A673 (cell line): ENCODE measurements around the gene MTO1. TPM values are rescaled to one million over a fixed set of nuclear protein-coding genes. Genes with fewer than 3 reads are reported as not detected.

ENCODE experiments used
- BruUV-seq: library from RNA; stranded (reverse); fragments of 400-500 nt; replicated peaks from 2 replicates; lab custom pipeline; 2021; lab: Mats Ljungman, UMichigan
- CTCF ChIA-PET: fragments of 300-600 bp; sonication (Branson Sonifier 250); formaldehyde crosslinking; loops from one replicate; lab custom pipeline; 2022; ENCODE audit warnings: antibody characterized with exemption; lab: Charles Lee
- POLR2A ChIA-PET: fragments of 300-600 bp; sonication (Branson Sonifier 250); formaldehyde crosslinking; loops from one replicate; lab custom pipeline; 2022; ENCODE audit warnings: antibody characterized with exemption; ENCODE audit not compliant: low non-redundant PET; lab: Charles Lee
- DNase-seq: peaks from one replicate; pipeline ENCODE4 v3.0.0-alpha.2; 2015; ENCODE audit warnings: low spot score
- H3K27ac ChIP-seq: fragments of 200-600 bp; sonication (generic); 2 replicates; pipeline ENCODE4 v1.5.1; 2016; ENCODE audit warnings: mixed run types, low read depth, mild to moderate bottlenecking, mixed read lengths, antibody characterized with exemption, low read length; ENCODE audit not compliant: poor library complexity, severe bottlenecking
- H3K27me3 ChIP-seq: fragments of 200-600 bp; sonication (generic); replicated peaks from 2 replicates; pipeline ENCODE4 v1.6.1; 2017; ENCODE audit warnings: mixed run types, low read depth, mild to moderate bottlenecking, mixed read lengths, antibody characterized with exemption, low read length; ENCODE audit not compliant: insufficient read depth, poor library complexity
- H3K36me3 ChIP-seq: fragments of 200-600 bp; sonication (generic); 2 replicates; pipeline ENCODE4 v1.6.1; 2016; ENCODE audit warnings: mixed run types, mild to moderate bottlenecking, mixed read lengths, antibody characterized with exemption, low read length; ENCODE audit not compliant: insufficient read depth, poor library complexity, severe bottlenecking
- H3K4me1 ChIP-seq: fragments of 200-600 bp; sonication (generic); 2 replicates; pipeline ENCODE4 v1.6.1; 2017; ENCODE audit warnings: mixed run types, mild to moderate bottlenecking, mixed read lengths, antibody characterized with exemption, low read length; ENCODE audit not compliant: insufficient read depth, poor library complexity, severe bottlenecking
- H3K4me3 ChIP-seq: fragments of 200-600 bp; sonication (generic); 2 replicates; pipeline ENCODE4 v1.5.1; 2016; ENCODE audit warnings: low read depth, mixed run types, mild to moderate bottlenecking, mixed read lengths, low read length; ENCODE audit not compliant: poor library complexity, severe bottlenecking
- H3K9me3 ChIP-seq: fragments of 200-600 bp; sonication (generic); 2 replicates; pipeline ENCODE4 v1.6.1; 2016; ENCODE audit warnings: mixed run types, low read depth, mild to moderate bottlenecking, mixed read lengths, antibody characterized with exemption, low read length; ENCODE audit not compliant: poor library complexity, severe bottlenecking
- EZH2 ChIP-seq: fragments of 200-600 bp; sonication (generic); IDR thresholded peaks from 2 replicates; pipeline ENCODE4 v1.6.1; 2017; ENCODE audit warnings: borderline replicate concordance, low read depth, mild to moderate bottlenecking, mixed read lengths, antibody characterized with exemption, low read length; ENCODE audit not compliant: poor library complexity, severe bottlenecking
- intact Hi-C: fragments of 100-400 bp; cut with micrococcal nuclease; formaldehyde crosslinking; loops from one replicate; pipeline ENCODE4 v1.10.0; 2022; ENCODE audit not compliant: unreplicated experiment
- total RNA-seq: library from RNA; stranded (reverse); gene quantifications from 2 replicates; pipeline ENCODE4 v1.2.3, GENCODE V29; 2021
- TF ChIP-seq, protein P1 (sequence below): fragments of 300-800, 200-600 bp; sonication (generic); conservative IDR thresholded peaks from 2 replicates; pipeline ENCODE4 v1.5.1; 2017; ENCODE audit warnings: low read depth, mild to moderate bottlenecking, antibody characterized with exemption, low read length, moderate library complexity, mixed read lengths

MTO1 gene
- total RNA-seq, 1 experiment from 2014 or later = 50.8 TPM

DNA sequence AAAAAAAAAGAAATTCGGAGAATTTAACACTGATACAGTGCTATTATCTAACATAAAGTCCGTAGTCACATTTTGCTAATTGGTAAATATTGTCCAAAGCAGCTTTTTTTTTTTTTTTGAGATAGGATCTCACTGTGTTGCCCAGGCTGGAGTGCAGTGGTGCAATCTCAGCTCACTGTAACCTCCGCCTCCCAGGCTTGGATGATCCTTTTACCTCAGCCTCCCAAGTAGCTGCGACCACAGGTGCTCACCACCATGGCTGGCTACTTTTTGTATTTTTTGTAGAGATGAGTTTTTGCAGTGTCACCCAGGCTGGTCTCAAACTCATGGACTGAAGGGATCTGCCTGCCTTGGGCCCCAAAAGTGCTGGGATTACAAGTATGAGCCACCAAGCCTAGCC lies 15.9 kb downstream of the MTO1 start:
- POLR2A ChIA-PET = interaction anchor here (0.6 kb wide), 1 partner anchor 1073 kb away, joined by 3 read pairs; no protein-coding TSS in a partner anchor
- no peak overlapping the region for H3K4me3 ChIP-seq
- H3K9me3 ChIP-seq = no peaks in the 10 kb centered on the region
- no peak for DNase-seq
- TF ChIP-seq, protein P1, sequence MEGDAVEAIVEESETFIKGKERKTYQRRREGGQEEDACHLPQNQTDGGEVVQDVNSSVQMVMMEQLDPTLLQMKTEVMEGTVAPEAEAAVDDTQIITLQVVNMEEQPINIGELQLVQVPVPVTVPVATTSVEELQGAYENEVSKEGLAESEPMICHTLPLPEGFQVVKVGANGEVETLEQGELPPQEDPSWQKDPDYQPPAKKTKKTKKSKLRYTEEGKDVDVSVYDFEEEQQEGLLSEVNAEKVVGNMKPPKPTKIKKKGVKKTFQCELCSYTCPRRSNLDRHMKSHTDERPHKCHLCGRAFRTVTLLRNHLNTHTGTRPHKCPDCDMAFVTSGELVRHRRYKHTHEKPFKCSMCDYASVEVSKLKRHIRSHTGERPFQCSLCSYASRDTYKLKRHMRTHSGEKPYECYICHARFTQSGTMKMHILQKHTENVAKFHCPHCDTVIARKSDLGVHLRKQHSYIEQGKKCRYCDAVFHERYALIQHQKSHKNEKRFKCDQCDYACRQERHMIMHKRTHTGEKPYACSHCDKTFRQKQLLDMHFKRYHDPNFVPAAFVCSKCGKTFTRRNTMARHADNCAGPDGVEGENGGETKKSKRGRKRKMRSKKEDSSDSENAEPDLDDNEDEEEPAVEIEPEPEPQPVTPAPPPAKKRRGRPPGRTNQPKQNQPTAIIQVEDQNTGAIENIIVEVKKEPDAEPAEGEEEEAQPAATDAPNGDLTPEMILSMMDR = no peak
- TF ChIP-seq EZH2 = no peak
- CTCF ChIA-PET = no interaction called here
- BruUV-seq = no TSS peak
- intact Hi-C loops = no loop called here
- H3K36me3 ChIP-seq = peaks cover 49% of the 10 kb centered on the region
- no peaks in the 10 kb centered on the region for H3K4me1 ChIP-seq
- H3K27me3 ChIP-seq = no peaks in the 10 kb centered on the region
- H3K27ac ChIP-seq = no peak overlapping the region

DNA sequence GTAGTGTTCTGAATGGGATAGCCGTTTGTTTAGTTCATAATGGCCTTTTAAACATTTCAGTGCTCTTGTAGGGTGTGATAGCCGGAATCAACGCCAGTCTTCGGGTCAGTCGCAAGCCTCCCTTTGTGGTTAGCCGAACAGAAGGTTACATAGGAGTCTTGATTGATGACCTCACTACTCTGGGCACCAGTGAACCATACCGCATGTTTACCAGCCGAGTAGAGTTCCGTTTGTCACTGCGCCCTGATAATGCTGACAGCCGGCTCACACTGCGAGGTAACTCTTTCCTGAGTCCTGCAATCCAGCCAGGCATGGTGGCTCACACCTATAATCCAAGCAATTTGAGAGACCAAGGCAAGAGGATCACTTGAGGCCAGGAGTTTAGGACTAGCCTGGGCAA lies 20.4 kb downstream of the MTO1 start:
- peaks cover 52% of the 10 kb centered on the region for H3K36me3 ChIP-seq
- no TSS peak for BruUV-seq
- CTCF ChIA-PET = no interaction called here

DNA sequence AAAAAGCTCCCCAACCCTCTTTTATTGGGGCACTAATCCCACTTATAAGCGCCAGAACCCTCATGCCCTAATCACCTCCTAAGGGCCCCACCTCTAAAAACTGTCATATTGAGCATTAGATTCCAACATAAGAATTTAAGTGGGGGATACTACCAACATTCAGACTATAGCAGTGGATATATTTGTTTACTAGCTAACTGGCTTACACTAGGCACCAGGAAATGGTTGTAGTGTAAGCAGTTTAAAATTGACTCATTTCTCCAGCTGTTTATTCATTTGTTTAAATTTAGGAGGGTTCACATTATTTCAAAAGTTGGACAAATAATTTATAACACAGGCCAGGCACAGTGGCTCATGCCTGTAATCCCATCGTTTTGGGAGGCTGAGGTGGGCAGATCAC lies 22.9 kb downstream of the MTO1 start:
- POLR2A ChIA-PET = interaction anchor here (0.6 kb wide), 1 partner anchor 8 kb away, joined by 10 read pairs; no protein-coding TSS in a partner anchor
- Histone ChIP-seq H3K27me3 (no peaks in the 10 kb centered on the region), H3K9me3 (no peaks in the 10 kb centered on the region), H3K4me3 (no peak overlapping the region), H3K36me3 (peaks cover 69% of the 10 kb centered on the region), H3K27ac (no peak overlapping the region), H3K4me1 (no peaks in the 10 kb centered on the region)
- intact Hi-C loops = no loop called here
- TF ChIP-seq EZH2 = no peak
- TF ChIP-seq, protein P1 = no peak
- no peak for DNase-seq
- BruUV-seq = no TSS peak
- CTCF ChIA-PET = no interaction called here

More for the DNA sequence above, 20.4 kb downstream of the MTO1 start:
- DNase-seq = no peak
- H3K4me3 ChIP-seq = no peak overlapping the region
- H3K4me1 ChIP-seq = no peaks in the 10 kb centered on the region
- H3K27me3 ChIP-seq = no peaks in the 10 kb centered on the region
- no peaks in the 10 kb centered on the region for H3K9me3 ChIP-seq
- POLR2A ChIA-PET = no interaction called here
- intact Hi-C loops = no loop called here
- TF ChIP-seq, protein P1 = no peak
- no peak for TF ChIP-seq EZH2
- no peak overlapping the region for H3K27ac ChIP-seq
